DOHH2 (cell line): ENCODE results near the gene SNRNP25.

Experiments
- CTCF ChIP-seq: fragments of 200-600 bp; sonication (generic); IDR thresholded peaks from one replicate; pipeline ENCODE4 v1.5.1; 2014; ENCODE audit warnings: antibody characterized with exemption, mild to moderate bottlenecking, low read depth, low read length; ENCODE audit not compliant: poor library complexity, severe bottlenecking
- EZH2phosphoT487 ChIP-seq: fragments of 200-600 bp; sonication (generic); IDR thresholded peaks from 2 replicates; pipeline ENCODE4 v1.6.1; 2017; ENCODE audit warnings: borderline replicate concordance, mild to moderate bottlenecking, antibody characterized with exemption, low read length, moderate library complexity, mixed read lengths

GRCh38 chr16:101586-101985 is 48.0 kb downstream of the SNRNP25 start:
- TF ChIP-seq CTCF (no peak), EZH2phosphoT487 (no peak)
